Measurements from ENCODE around the gene DMAP1.
A peak's percentile ranks its signal among the peaks of the same experiment; 100 is the strongest.

Gene DMAP1

GRCh38 chr1:44229435-44230167 is 16.3 kb downstream of the DMAP1 start:
- no peak for DNase-seq

- DNase-seq: no peak
Measured at GRCh38 chr1:44230796-44231195, 17.5 kb downstream of the DMAP1 start.

- no peak for DNase-seq
Measured at GRCh38 chr1:44233593-44233992, 20.3 kb downstream of the DMAP1 start.

- DNase-seq: no peak
Measured at GRCh38 chr1:44235808-44236207, 22.5 kb downstream of the DMAP1 start.

GRCh38 chr1:44236490-44237272 is 23.4 kb downstream of the DMAP1 start:
- no peak for DNase-seq

- peak; percentile 61 to 87 for DNase-seq
Measured at GRCh38 chr1:44237721-44238457, 24.6 kb downstream of the DMAP1 start.

GRCh38 chr1:44238660-44239059 is 25.4 kb downstream of the DMAP1 start:
- no peak for DNase-seq

GRCh38 chr1:44239331-44239960 is 26.2 kb downstream of the DMAP1 start:
- DNase-seq: no peak

- DNase-seq: no peak
Measured at GRCh38 chr1:44239961-44240371, 26.7 kb downstream of the DMAP1 start.

GRCh38 chr1:44240802-44241671 is 27.8 kb downstream of the DMAP1 start:
- DNase-seq: no peak

- DNase-seq: no peak
Measured at GRCh38 chr1:44242746-44243145, 29.5 kb downstream of the DMAP1 start.

- DNase-seq: no peak
Measured at GRCh38 chr1:44243782-44244495, 30.7 kb downstream of the DMAP1 start.

- no peak for DNase-seq
Measured at GRCh38 chr1:44244986-44245385, 31.7 kb downstream of the DMAP1 start.

GRCh38 chr1:44246806-44247205 is 33.5 kb downstream of the DMAP1 start:
- DNase-seq: no peak

GRCh38 chr1:44249543-44249942 is 36.3 kb downstream of the DMAP1 start:
- DNase-seq: peak in 1 of 2 experiments; percentile 3

GRCh38 chr1:44250068-44250781 is 37.0 kb downstream of the DMAP1 start:
- no peak for DNase-seq

GRCh38 chr1:44251486-44251885 is 38.2 kb downstream of the DMAP1 start:
- no peak for DNase-seq

GRCh38 chr1:44251989-44252671 is 38.9 kb downstream of the DMAP1 start:
- no peak for DNase-seq

GRCh38 chr1:44254392-44254910 is 41.2 kb downstream of the DMAP1 start:
- no peak for DNase-seq

Measured in NCI-H187 (cell line).